LNCAP (cell line): Measurements from ENCODE around the gene MAPK8.

ENCODE experiments used
- TF ChIP-seq, protein P1 (sequence below): fragments of 450-650 bp; IDR thresholded peaks from 2 replicates; pipeline ENCODE4 v1.5.1; 2017; ENCODE audit warnings: mild to moderate bottlenecking

Gene MAPK8

DNA sequence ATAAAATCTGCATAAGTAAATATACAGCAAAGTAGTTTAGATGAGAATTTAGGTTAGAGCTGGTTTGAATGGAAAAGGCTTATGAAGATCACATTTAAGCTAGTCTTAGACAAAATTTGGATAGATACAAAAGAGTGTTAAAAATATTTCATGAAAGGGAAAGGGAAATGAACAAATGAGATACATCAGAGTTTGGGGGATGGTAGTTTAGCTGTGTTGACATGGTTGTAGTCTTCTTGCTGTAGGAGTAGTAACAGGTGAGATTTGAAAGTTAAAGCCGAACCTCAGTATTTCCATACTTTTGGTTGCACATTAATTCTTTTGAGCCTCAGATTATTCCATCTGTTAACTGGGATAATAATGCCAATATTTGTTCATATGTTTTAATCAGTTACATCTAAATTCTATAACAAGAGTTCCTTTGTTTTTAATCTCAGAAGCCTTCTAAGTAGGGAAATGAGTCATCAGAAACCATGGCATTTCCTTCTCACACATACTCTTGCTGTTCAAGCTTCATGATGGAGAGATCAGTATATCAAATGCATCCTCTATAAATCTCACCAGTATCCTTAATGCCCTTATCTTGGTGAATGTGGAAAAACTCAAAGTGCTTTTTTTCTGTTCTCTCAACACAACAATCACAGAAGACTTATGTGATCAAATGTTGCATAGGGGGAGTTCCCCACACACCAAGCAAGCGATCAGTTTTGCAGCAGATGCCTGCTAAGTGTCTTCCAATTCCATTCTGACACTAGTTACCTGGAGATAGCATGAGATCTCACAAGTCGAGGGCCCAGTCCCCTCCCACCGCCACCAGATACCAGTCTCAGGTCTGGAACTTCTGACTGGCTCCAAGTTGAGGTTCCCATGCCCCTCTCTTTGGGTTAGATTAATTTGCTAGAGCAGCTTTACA is 84.7 kb downstream of the MAPK8 start:
- TF ChIP-seq, protein P1, sequence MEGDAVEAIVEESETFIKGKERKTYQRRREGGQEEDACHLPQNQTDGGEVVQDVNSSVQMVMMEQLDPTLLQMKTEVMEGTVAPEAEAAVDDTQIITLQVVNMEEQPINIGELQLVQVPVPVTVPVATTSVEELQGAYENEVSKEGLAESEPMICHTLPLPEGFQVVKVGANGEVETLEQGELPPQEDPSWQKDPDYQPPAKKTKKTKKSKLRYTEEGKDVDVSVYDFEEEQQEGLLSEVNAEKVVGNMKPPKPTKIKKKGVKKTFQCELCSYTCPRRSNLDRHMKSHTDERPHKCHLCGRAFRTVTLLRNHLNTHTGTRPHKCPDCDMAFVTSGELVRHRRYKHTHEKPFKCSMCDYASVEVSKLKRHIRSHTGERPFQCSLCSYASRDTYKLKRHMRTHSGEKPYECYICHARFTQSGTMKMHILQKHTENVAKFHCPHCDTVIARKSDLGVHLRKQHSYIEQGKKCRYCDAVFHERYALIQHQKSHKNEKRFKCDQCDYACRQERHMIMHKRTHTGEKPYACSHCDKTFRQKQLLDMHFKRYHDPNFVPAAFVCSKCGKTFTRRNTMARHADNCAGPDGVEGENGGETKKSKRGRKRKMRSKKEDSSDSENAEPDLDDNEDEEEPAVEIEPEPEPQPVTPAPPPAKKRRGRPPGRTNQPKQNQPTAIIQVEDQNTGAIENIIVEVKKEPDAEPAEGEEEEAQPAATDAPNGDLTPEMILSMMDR, result no peak

DNA sequence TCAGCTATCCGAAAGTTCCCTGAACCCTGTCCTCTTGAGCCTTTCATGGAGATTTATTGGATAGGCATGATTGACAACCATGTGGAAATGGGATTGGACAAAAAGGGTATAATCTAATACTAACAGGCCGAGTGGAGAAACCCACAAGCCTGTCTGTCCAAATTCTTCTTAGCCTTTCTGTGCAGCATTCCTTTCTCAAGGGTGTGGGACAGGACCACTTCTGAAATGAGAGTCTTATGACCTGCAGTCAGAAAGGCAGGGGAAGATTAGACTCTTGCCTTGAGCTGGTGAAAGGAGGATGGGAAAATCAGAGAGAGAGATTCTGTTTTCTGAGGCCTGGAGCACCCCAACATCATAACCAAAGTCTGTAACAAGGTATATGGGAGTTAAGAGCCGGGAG is 85.5 kb downstream of the MAPK8 start:
- TF ChIP-seq, protein P1, result no peak

DNA sequence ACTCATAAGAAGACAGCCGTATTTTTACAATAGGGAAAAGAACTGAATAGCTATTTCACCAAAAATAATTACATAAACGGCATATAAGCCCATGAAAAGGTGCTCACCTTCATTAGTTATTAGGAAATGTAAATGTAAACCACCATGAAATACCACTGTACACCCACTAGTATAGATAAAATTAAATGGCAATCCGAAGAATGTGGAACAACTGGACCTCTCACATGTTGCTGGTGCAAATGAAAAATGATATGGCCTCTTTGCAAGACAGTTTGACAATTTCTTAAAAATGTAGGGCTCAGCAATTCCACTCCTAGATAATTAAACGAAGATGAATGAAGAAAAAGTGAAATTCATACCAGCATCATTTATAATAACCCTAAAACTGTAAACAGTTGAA is 91.8 kb downstream of the MAPK8 start:
- TF ChIP-seq, protein P1, result no peak

DNA sequence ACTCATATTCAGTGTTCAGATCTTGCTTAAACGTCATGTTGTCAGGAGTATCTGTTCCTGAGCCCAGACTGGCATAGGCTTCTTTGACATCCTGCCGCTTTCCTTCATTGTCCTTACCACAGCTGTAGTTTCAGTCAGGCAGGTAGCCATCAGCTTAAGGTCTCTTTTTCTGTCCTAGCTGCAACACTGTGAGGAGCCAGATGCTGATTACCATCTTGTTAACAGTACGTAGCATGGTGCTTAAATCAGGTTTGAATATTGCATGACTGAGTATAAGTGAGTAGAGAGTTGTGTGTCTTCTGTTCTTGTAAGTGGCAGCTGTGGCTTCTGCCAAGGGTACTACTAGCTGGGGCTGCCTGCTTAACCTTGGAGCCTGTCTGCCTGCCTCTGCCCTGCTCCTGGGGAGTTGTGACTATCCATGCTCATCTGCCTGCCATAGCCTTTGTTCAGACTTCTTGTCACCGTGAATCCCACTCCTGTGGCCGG is 92.6 kb downstream of the MAPK8 start:
- TF ChIP-seq, protein P1, result no peak

DNA sequence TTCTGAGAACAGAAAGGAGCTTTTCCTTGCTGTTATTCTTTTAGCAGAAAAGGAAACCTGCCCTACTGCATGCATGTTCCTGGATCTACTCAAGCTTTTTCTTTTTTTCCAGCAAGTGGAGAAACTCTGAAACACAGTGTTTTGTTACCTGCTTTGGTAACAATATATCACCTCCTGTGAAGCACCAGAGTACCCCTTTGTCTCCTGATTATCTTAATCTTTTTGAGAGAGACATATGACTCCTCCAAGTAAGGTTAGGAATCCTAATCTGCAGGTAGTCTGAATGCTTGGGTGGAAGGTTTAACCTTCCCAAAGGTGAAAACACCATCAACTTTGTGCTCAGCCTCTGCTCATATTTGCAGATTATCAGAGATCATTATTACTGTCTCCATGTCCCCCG is 93.1 kb downstream of the MAPK8 start:
- TF ChIP-seq, protein P1, result no peak

DNA sequence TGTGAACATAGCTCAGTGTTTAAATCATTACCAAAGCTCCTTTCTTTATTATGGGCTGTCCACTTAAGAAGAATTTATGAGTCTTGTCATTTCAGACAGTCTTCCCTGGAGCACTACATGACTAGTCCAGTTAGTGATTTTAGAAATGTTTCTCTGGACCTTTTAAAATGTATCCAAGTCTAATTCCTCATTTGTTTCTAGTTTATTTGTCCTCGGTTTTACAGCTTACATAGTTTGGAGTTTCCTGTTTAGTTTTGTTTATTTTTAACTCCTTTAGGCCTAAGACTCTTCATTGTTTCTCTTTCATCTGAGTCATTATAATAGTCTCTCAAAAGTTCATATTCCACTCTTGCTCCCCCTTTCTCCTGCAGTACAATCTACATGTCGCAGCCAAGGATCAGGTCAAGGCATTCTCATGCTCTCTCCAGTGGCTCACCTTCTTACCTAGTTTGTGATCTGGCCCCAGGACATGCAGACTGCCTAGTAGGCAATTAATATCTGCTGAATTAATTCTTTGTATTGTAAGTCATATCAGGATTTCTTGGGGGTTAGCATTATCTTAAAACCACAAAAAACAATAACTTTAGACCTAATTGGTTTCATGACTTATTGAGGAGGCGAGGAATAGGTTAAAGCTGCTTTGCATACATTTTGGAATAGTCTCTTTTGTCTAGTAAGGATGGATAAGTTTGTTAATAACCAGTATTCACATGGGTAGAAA is 93.8 kb downstream of the MAPK8 start:
- TF ChIP-seq, protein P1, result no peak

DNA sequence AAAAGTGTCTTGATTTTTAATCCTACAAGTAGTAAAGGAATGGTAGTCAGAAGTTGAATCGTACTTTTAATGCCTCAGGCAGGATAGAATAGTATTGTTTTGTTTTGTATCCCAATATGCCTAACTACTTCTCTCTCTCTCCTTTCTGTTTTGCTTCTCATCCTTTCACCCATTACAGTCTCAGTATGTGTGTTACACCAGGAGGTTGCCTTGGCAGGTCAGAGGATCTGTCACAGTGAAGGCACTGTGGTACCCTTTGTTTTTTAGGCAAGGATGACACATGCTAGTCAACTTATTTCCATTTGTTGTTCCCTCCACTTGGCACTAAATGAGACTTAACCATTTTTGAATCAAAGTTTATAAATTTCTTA is 94.4 kb downstream of the MAPK8 start:
- TF ChIP-seq, protein P1, result no peak
